ENCODE data around the gene BICRA.
"Not testable (repeated sequence)": the region's sequence is repeated elsewhere in the genome, so short reads cannot be mapped to it uniquely, and the experiment has no call there.

BICRA gene

DNA sequence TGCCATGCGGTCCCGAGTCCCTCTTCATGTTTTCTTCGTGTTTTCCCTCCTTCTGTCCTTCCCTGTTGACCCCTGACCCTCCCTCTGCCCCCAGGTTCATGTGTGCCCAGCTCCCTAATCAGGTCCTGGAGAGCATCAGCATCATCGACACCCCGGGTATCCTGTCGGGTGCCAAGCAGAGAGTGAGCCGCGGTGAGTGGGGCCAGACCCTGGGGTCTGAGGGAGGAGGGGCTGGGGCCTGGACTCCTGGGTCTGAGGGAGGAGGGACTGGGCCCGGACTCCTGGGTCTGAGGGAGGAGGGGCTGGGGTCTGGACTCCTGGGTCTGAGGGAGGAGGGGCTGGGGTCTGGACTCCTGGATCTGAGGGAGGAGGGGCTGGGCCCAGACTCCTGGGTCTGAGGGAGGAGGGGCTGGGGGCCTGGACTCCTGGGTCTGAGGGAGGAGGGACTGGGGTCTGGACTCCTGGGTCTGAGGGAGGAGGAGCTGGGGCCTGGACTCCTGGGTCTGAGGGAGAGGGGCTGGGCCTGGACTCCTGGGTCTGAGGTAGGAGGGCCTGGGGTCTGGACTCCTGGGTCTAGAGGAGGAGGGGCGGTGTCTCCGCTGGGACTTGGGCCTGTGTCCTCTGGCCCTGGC is 109.6 kb downstream of the BICRA start:
- DNase-seq = not testable (repeated sequence)

DNA sequence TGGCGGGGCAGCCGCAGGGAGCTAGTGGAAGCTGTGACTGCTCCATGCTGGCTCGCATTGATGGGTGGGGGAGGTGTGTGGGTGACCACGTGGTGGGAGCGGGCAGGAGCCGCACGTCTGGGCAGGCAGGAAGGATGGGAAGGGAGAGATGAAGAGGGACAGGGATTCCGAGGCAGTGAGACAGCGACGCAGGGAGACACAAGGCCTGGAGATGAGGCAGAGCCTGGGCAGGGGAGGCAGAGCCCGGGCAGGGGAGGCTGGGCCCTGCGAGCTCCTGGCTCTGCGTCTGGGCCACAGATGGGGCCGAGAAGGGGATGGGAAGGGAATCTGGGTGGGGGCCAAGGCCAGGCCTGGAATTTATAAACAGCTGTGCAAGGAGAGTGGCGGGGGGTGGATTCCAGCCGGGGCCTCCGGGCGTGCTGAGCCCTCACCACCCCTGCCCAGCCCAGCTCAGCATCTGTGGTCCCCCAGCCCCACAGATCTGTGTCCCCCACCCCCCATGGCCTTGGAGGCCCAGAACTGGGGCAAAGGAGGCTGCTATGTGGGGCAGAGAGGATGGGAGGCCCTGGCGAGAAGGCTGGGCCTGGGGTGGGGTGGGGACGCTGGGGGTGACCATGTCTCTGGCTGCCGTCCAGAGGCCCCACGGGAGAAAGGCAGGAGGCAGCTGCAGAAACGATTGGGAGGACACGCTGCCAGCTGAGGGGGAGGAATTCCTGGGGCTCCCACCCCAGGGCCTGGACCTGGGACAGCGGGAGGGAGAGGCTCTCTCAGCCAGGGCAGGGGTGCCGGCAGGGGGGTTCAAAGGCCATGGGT is 110.3 kb downstream of the BICRA start:
- DNase-seq = no peak

DNA sequence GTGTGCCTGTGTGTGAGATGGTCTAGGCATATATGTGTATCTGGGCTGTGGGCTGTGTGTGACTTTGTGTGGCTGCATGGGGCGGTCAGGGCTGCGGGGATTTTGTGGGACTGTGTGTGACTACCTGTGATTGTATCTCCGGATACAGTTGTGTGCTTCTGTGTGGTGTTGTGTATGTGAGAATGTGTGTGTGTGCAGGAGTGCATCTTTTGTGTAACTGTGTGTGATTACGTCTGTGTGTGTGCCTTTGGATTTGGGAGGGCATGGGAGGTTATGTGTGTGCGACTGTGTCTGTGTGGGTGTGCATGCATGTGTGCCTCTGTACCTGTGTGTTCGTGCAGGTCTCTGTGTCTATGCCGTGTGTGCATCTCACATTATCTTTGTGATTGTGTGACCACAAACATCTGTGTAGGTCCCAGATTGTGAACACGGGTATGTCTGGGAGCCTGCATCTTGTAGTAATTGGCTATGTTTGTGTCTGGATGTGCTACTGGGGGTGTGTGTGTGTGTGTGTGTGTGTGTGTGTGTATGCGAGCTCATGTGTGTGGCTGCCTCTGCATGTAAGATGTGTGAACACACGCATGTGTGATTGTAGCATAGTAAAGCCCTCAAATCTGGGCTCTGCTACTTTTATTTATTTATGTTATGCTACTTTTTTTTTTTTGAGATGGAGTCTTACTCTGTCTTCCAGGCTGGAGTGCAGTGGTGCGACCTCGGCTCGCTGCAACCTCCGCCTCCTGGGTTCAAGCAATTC is 111.9 kb downstream of the BICRA start:
- no peak for DNase-seq

DNA sequence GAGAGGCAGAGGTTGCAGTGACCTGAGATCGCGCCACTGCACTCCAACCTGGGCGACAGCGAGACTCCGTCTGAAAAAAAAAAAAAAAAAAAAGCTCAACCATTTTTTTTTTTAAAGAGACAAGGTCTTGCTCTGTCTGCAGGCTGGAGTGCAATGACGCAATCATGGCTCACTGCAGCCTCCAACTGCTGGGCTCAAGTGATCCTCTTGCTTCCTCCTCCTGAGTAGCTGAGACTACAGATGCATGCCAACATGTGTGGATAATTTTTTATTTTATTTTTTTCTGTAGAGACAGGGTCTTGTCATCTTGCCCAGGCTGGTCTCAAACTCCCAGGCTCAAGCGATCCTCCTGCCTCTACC is 114.6 kb downstream of the BICRA start:
- DNase-seq = peak; percentile 37

- no peak for DNase-seq
These were observed 116.9 kb downstream of the BICRA start for GRCh38 chr19:47725759-47726401.

DNA sequence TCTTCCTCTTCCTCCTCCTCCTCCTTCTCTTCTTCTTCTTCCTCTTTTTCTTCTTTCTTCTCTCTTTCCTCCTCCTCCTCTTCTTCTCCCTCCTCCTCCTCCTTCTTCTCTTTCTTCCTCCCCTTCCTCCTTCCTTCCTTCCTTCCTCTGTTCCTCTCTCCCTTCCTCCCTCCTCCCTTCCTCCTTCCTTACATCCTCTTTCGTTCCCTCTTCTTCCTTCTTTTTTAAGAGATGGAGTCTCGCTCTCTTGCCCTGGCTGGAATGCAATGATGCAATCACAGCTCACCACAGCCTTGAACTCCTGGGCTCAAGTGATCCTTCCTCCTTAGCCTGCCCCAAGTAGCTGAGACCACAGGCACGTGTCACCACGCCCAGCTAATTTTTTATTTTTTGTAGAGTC is 117.5 kb downstream of the BICRA start:
- DNase-seq = no peak

DNA sequence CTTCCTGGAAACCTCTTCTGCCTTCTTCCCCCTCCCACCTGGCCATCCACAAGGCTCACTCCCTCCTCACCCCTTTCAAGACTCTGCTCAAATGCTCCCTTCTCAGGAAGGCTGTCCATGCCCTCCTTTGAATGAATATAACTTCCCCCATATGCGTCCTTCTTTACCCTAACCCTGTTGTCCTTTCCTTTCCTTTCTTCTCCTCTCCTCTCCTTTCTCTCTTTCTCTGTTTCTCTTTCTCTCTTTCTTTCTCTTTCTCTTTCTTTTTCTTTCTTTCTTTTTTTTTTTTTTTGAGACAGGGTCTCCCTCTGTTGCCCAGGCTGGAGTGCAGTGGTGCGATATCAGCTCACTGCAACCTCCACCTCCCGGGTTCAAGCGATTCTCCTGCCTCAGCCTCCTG is 119.4 kb downstream of the BICRA start:
- not testable (repeated sequence) for DNase-seq

GRCh38 chr19:47729468-47729798 is 120.5 kb downstream of the BICRA start:
- DNase-seq = no peak

GRCh38 chr19:47729799-47730520 is 121.0 kb downstream of the BICRA start:
- DNase-seq = peak; percentile 66

GRCh38 chr19:47730521-47730889 is 121.6 kb downstream of the BICRA start:
- DNase-seq = no peak

GRCh38 chr19:47730910-47731309 is 122.0 kb downstream of the BICRA start:
- no peak for DNase-seq

- no peak for DNase-seq
These were observed 126.2 kb downstream of the BICRA start for GRCh38 chr19:47735131-47735530.

- DNase-seq = no peak
These were observed 132.1 kb downstream of the BICRA start for GRCh38 chr19:47740866-47741519.

- DNase-seq = no peak
These were observed 132.7 kb downstream of the BICRA start for GRCh38 chr19:47741544-47742140.

GRCh38 chr19:47742634-47743033 is 133.7 kb downstream of the BICRA start:
- no peak for DNase-seq

DNA sequence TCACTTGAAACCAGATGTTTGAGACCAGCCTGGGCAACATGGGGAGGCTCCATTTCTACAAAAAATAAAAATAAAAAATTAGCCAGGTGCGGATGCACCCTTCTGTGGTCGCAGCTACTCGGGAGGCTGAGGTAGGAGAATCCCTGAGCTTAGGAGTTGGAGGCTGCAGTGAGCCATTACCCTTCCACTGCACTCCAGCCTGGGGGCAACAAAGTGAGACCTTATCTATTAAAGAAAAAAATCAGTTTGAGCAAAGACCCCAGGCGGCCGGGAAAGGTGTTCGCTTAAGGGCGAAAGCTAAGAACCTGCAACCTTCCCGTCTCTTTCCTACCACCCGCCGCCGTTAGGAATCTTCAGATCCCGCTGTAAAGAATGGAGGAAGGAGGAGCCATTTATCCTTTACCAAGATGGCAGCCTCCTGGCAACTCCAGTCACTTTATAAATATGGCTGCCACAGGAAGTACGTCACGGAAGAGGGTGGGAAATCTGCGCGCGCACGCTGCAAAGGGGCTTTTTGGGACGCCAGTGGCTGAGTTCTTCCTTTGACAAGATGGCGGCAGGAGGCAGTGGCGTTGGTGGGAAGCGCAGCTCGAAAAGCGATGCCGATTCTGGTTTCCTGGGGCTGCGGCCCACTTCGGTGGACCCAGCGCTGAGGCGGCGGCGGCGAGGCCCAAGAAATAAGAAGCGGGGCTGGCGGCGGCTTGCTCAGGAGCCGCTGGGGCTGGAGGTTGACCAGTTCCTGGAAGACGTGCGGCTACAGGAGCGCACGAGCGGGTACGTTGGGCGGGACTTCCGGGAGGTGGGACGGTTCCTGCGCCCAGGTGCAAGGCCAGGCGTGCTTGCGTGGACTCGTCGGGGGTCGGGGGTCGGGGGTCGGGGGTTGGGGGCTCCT is 136.3 kb downstream of the BICRA start, which contains the start of gene NOP53:
NOP53 (plus strand) TSS at position 537 of the 892 bp plus-strand sequence; CDS start at position 551, 14 bp downstream.
- DNase-seq = peak; percentile 98

DNA sequence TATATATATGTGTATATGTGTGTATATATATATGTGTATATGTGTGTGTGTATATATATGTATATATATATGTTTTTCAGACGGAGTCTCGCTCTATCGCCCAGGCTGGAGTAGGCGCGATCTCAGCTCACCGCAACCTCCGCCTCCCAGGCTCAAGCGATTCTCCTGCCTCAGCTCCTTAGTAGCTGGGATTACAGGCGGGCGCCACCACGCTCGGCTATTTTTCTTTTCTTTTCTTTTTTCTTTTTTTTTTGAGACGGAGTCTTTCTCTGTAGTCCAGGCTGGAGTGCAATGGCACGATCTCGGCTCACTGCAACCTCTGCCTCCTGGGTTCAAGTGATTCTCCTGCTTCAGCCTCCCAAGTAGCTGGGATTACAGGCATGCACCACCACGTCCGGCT is 137.2 kb downstream of the BICRA start:
- not testable (repeated sequence) for DNase-seq

GRCh38 chr19:47749326-47749725 is 140.4 kb downstream of the BICRA start:
- DNase-seq = peak; percentile 21

GRCh38 chr19:47750752-47751151 is 141.8 kb downstream of the BICRA start:
- DNase-seq = no peak

DNA sequence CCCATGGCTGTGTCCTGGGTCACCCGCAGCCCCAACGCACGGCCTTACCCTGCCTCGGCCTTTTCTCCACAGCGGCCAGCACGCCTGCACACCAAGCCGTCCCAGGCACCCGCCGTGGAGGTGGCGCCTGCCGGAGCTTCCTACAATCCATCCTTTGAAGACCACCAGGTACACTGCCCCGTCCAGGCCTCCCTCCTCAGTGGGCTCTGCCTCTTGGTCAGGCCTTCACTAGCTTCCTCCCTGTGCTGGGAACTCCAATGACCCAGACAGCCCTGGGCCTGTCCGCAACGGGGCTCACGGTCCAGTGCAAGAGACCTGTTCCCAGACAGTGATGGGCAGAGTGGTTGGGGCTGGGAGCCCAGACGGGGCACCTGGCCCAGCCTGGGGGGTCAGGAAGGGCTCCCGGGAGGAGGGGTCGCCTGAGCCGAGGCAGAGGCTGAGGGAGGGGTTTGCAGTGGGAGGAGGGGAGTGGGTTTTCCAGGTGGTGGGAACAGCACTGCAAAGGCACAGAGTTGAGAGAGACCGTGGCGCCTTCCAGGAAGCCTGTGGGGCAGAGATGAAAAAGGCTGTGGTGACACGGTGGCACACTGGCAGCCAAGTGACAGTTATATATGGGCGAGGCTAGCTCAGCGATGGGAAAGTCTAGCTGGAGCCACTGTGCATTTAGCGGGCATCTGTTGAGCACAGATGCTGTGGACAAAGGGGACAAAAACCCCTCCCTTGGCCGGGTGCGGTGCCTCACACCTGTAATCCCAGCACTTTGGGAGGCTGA is 143.7 kb downstream of the BICRA start:
- DNase-seq = no peak

All from activated CD4-positive, alpha-beta T cell treated with anti-CD3 and anti-CD28 coated beads, Interleukin-2, Interleukin-6, amounts not matched to agents 100 ng/mL and 50 ng/mL, durations not matched to agents 16 hours and 8 hours (primary cell).